ENCODE measurements around the gene ADORA2B.

The ADORA2B gene

DNA sequence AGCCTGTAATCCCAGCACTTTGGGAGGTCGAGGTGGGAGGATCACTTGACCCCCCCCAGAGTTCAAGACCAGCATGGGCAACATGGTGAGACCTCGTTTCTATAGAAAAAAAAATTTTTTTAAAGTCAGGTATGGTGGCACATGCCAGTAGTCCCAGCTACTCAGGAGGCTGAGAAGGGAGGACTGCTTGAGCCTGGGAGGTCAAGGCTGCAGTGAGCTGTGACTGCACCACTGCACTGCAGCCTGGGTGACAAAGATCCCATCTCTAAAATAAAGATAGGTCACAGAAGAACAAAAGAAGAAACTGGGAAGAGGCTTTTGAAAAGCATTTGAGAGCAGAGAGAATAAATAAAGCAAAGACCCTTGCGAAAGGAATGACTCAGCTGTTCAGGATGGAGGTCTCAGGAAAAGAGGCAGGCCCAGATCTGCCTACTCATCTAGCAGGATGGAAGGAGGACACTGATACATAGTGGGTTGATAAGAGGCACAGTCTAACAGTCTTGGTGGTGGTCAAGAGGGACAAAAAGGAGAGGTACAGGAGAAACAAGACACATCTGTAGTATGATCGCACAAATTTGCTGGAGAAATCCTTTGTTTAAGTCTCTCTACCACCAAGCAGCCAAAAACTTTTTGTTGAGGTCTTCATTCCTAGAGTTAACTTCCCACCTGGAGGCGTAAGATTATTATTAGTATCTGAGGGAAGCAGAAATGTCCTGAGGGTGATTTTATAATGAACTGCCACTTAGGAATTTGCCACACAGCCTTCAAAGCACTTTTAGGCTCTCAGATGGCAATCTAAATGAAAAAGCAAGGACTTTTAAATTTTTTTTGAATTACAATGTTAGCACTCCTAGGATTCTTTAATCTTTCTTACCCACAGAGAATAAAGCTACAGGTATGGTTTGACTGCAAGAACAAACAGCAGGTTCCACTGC is 37.0 kb downstream of the ADORA2B start:
- no peak for DNase-seq (ENCODE audit: low read depth, low spot score)

DNA sequence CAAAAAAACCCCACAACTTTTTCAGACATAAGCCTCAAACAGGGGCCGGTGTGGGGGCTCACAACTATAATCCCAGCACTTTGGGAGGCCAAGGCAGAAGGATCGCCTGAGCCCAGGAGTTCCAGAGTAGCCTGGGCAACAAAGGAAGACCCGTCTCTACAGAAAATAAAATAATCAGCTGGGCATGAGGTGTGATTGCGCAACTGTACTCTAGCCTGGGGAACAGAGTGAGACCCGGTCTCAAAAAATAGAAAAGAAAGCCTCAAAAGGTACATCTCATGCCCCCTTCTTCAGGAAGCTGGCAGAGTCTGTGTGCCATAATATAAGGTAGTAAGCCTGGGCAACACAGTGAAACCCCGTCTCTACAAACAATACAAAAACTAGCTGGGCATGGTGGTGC is 51.4 kb downstream of the ADORA2B start:
- no peak for DNase-seq (ENCODE audit: low read depth, low spot score)

DNA sequence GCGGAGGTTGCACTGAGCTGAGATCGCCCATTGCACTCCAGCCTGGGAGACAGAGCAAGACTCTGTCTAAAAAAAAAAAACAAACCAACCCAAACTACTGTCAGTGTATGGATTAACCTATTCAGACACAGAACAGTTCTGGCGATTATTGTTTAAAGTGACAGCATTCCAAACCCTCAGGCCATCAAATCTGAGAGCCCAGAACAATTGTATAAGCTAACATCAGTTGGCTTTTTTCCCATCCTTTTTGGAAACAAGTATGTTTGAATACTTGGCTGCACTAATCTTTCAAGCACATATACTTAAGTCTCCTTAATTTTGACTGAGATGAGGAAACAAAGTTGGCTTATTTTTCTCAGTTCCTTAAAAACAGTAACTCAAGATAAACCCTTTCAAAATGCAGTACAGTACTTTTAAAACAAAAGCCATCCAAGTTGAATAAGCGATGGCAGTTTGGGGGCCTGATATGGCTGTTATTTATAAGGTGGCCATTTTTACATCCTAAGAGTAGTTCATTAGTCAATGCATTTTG is 53.2 kb downstream of the ADORA2B start:
- DNase-seq (ENCODE audit: low read depth, low spot score): no peak

DNA sequence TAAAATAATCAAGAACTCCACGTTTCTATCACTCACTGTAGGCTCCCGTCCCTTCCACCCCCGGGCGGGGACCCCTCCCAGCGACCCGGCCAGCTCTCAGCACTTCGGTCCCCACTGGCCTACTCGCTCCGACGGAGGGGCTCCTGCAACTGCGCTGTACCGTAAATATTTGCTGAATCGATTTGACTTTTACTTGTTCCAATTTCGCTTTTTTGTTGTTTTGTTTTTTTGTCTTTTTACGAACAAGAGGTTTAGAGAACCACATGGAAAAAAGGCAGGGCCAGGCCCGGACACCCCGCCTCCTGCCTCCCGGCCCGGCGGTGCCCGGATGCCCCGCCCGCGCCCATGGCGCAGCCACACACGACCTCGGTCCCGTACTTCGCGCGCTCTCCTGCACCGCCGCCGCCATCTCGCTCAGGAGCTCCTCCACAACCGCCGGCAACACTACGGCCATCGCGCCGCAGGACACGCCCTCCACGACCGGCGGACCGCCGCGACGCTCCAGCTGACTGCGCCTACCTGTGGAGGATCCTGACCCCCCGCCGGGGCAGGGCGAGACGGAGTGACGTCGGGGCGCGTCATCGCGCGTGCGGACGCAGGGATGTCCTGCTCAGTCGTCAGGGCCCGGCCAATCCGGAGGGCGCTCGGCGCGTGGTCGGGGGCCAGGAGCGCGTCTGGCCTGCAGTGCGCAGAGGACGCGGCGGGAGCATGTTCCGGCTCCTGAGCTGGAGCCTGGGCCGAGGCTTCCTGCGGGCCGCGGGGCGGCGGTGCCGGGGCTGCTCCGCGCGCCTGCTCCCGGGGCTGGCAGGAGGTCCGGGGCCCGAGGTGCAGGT is 54.4 kb downstream of the ADORA2B start, which contains the start of the genes TTC19 and ZSWIM7:
TSS of gene TTC19 (plus strand) at position 684 of the 833 bp plus-strand sequence. CDS start at position 709, 25 bp downstream.
TSS of gene ZSWIM7 (minus strand) at position 564 of the 833 bp plus-strand sequence. CDS start at position 454, 110 bp downstream.
- peak; percentile 82 for DNase-seq (ENCODE audit: low read depth, low spot score)

DNA sequence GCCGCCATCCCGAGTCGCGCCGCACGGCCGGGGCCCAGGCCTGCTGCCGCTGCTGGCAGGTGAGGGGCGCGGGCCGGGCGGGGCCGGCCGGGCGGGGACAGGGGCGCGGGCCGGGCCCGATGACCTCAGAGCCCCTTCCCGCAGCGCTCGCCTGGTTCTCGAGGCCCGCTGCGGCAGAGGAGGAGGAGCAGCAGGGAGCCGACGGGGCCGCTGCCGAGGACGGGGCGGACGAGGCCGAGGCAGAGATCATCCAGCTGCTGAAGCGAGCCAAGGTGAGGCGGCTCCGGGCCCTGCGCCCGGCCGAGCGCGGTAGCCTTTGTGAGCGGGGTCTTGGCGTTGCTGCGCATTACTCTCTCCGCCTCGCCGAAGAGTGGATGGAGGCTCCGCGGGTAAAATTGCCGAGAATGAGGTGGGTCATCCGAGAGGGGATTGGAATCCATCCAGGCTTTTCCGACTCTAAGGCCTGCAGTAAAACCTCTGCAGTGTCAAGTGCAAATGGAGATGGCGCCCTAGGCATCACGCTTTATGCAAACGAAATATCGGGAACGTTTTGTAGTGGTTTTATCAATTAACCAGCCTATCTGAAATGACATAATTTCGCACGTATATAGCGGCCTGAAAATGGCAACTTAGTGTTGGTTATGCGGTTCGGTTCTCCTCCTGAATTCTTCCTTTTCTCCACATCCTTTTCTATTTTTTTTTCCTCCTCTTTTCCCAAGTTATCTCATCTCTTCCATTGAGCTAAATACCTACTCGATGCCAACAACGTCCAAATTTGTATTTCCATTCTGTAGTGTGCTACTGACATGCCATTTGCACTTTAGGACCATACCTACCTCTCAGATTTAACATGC is 55.3 kb downstream of the ADORA2B start:
- no peak for DNase-seq (ENCODE audit: low read depth, low spot score)

DNA sequence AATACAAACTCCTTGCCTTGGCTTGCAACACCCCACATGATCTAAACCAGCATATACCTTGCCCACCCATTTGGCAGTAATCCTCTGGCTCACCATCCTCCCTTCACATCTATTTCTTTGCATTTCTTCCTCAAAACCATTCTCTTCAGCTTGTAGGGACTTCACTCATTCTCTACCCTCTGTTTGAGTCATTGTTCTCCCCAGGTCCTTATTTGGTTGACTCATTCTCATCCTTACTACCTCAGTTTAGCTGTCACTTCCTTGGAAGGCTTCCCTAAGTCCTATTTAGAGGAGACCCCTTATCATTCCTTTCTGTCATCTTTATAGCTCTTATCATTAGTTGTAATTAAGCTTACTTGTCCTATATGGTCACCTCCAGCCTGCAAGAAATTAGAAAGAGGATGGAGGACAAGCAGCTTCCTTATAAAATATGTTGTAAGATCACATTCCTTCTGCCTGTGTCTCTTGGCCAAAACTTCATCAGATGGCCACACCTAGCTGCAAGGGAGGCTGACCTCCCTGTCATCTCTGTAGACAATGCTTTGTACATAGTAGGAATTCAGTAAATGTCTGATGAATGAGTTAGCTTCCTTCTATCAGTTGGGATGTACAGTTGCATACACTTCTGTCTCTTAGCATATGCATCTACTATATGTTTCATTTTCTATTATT is 56.4 kb downstream of the ADORA2B start:
- no peak for DNase-seq (ENCODE audit: low read depth, low spot score)

DNA sequence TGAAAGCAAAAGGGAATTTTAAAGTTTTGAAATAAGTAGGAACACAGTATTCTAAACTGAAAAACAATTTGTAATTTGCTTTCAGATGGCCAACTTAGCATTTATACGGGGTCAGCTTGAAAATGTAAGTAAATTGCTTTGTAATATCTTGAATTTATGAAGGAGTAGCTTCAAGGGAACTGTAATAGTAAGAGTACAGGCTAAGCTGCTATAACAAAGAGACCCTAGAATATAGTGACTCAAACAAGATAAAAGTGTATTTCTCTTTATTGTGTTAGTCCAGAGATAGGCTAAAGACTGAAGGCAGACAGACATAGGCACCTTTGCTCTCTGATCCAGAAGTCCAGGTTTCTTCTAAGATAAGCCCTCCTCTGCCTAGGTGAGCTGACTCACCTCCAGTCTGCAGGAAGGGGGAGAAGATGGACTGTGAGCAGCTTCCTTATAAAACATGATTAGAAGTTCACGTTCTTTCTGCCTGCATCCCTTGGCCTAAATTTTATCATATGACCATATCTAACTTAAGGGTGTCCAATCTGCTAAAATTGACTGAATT is 57.9 kb downstream of the ADORA2B start:
- no peak for DNase-seq (ENCODE audit: low read depth, low spot score)

DNA sequence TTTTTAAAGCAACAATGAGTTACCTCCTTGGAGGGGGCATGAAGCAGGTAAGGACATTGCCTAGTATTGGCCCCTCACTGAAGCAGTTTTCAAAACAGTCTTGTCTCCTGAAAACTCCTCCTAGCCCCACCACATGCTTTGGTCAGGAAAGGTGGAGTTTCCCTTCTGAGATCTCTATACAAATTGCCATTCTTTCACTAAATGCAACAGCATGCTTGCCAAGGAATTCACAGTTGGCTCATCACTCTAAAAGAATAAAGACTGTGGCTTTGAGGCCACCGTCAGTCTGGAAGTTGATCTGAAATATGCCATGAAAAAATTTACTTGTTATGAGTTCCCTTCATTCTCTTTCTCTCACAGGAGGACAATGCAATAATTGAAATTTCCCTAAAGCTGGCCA is 58.9 kb downstream of the ADORA2B start:
- DNase-seq (ENCODE audit: low read depth, low spot score): no peak

DNA sequence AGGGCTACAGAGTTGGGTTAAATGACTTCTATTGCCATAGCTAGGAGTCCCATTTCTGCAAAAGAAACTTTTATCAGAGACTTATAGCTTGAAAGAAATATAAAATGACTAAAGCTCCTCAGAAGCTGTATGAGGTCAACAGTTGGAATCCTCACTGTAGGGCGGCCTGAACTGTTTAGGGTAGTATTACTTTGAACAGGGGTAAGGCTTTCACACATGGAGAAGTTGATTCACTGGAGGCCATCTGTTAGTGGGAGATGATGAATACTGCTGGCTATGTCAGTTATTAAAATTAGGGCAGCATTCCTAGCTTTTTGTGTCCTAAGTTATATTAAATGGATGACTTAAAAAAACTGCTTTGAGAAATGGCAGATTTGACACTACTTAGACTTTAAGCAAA is 60.7 kb downstream of the ADORA2B start:
- DNase-seq (ENCODE audit: low read depth, low spot score): no peak

DNA sequence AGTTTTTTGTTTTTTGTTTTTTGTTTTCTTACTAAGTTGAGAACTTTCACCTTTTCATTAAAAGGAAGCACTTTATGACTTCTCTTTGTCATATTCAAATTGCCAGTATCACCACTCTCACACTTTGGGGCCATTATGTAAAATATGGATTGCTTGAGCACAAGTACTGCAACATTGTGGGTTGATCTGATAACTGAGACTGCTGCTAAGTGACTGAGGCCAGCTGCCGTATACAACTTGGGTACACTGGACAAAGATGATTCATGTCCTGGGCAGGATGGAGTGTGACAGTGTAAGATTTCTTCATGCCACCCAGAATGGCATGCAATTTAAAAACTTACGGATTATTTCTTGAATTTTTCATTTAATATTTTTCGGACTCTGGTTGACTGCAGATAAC is 62.5 kb downstream of the ADORA2B start:
- no peak for DNase-seq (ENCODE audit: low read depth, low spot score)

DNA sequence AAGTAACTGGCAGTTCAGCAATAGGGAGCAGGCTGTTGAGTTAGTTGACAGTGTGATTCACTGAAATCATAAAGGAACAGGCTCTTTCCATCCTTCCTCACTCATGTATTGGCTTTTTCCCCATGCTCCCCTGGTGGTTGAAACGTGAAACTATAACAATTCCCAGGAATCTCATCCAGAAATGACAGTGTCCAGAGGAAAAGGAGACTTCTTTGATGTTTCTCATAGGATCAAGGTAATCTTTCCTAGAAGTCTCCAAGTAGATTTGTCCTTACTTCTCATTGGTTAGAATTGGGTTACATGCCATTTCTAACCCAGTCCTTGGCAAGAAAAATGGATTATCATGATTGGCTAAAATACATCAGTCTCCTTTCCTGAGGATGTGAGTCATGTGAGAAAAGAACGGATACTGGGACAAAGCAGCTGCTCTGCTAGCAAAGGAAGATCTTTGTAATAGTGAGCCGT is 69.0 kb downstream of the ADORA2B start:
- no peak for DNase-seq (ENCODE audit: low read depth, low spot score)

DNA sequence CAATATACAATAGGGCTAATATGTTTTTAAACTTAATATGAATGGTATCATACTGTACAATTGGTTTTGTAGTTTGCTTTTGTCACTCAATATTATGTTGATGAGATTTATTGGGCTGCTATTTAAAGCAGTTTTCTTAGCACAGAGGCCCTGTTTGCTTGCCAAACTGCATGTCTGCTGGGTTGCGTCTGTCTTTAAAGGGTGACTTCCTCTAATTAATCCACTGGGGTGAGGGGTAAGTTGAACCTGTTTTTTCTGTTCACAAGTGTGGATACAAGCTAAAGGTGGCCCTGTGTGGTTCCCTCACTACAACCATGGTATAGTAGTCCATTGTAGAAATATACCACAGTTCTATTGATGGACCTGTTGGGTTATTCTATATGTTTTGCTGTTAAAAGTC is 74.4 kb downstream of the ADORA2B start:
- no peak for DNase-seq (ENCODE audit: low read depth, low spot score)

DNA sequence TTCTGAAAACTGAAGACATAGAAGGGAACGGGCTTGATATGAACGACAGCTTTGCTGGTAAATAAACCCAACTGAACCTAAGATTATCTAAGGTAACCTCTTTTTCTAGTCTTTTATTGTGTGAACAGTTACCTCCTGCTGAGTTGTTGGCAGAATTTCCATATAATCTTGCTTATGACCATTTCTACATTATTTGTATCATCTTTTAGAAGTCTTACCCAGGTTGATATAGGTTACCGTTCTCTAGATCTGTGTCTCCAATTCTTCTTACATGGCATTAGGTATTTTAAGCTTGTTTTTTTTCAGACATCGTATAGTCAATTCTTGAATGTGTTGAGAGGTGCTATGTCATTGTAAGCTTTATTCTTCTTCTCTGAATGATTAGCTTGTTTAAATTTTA is 79.0 kb downstream of the ADORA2B start:
- no peak for DNase-seq (ENCODE audit: low read depth, low spot score)

DNA sequence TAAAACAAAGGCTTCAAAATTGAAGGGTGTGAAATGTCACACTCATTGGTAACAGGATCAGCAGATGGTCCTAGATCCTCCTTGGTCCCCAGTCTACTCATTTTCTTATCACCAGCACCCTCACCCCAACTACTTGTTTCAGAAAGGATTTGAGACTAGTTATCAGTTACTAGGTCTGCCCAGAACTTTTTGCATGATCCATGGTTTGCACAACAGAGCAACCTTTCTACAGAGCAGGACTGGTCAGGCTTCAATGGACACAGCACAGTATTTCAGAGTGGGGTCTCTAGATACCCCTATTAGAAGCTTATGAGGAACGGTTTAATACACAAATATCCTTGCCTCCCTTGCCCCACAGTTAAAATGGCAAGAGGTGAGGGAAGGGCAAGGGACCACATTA is 80.3 kb downstream of the ADORA2B start:
- no peak for DNase-seq (ENCODE audit: low read depth, low spot score)
